ENCODE measurements around the gene ZFP1.
"Not testable (repeated sequence)": the region's sequence is repeated elsewhere in the genome, so short reads cannot be mapped to it uniquely, and the experiment has no call there.

Gene ZFP1

DNA sequence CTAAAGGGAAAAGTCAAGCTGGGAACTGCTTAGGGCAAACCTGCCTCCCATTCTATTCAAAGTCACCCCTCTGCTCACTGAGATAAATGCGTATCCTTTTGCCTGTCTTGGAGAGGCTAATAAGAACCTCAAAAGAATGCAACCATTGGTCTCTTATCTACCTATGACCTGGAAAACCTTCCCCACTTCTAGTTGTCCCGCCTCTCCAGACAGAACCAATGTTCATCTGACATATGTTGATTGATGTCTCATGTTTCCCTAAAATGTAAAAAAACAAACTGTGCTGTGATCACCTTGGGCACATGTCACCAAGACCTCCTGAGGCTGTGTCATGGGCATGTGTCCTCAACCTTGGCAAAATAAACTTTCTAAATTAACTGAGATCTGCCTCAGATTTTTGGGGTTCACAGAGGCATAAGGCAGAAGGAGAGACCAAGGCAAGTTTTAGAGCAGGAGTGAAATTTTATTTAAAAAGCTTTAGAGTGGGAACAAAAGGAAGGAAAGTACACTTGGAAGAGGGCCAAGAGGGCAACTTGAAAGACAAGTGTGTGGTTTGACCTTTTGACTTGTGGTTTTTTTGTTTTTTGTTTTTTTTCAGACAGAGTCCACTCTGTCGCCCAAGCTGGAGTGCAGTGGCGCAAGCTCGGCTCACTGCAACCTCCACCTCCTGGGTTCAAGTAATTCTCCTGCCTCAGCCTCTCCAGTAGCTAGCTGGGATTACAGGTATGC is 18.7 kb upstream of the ZFP1 start:
- H3K4me1 ChIP-seq (ENCODE audit: control insufficient read depth, insufficient read depth, low read length); H3K9ac ChIP-seq (ENCODE audit: low read length in 2 of 2); H3K27me3 ChIP-seq (ENCODE audit: control insufficient read depth in 1 of 2, insufficient read depth in 2 of 2, low read length in 2 of 2); H3K27ac ChIP-seq (ENCODE audit: low read length); H3K36me3 ChIP-seq (ENCODE audit: control insufficient read depth in 2 of 2, insufficient read depth in 2 of 2, low read length in 2 of 2); H3K9me3 ChIP-seq (ENCODE audit: control insufficient read depth in 2 of 2, low read length in 2 of 2); H3K4me3 ChIP-seq (ENCODE audit: low read length in 2 of 2): not testable (repeated sequence)

DNA sequence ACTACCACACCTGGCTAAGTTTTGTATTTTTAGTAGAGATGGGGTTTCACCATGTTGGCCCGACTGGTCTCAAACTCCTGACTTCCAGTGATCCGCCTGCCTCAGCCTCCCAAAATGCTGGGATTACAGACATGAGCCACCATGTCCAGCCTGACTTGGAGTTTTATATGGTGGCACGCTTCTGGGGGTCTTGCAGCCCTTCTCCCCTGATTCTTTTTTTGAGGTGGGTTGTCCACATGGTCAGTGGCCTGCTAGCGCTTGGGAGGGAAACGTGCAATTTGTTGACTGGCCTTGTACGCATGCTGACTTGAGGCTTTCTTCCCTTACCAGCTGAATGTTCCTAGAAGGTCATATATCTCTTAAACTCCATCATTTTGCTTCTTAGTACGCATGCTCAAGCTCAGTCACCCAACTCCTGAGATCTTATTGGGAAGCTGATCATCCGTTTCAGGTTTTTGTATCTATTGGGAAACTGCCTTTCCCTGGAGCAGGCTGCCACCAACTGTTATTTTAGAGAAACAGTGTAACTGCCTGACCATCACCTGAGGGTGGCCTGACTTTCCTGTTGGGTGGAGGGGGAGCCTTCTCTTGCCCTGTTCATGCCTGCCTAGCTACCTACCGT is 18.1 kb upstream of the ZFP1 start:
- Histone ChIP-seq H3K9me3 (ENCODE audit: control insufficient read depth in 2 of 2, low read length in 2 of 2) (no peaks in the 10 kb centered on the region), H3K4me3 (ENCODE audit: low read length in 2 of 2) (no peak overlapping the region), H3K27me3 (ENCODE audit: control insufficient read depth in 1 of 2, insufficient read depth in 2 of 2, low read length in 2 of 2) (no peaks in the 10 kb centered on the region), H3K9ac (ENCODE audit: low read length in 2 of 2) (no peak overlapping the region), H3K4me1 (ENCODE audit: control insufficient read depth, insufficient read depth, low read length) (no peaks in the 10 kb centered on the region), H3K27ac (ENCODE audit: low read length) (no peak overlapping the region), H3K36me3 (ENCODE audit: control insufficient read depth in 2 of 2, insufficient read depth in 2 of 2, low read length in 2 of 2) (no peaks in the 10 kb centered on the region)

DNA sequence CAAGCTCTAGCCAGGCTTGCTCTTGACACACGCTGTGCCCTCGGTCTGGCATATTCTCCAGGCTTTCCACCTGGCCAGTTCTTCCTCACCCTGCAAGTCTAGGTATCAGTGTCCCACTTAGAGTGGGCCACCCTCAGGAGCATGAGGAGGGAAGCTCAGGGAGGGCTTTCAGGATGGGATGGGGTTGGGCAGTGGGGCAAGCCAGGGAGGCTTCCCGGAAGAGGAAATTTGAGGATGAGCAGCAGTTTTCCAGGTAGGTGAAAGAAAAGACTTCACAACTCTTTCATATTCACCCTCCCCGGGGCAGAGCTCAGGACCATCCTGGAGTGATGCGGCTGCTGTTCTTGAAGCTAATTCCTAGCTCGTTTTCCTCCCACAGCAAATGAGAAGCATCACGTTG is 17.2 kb upstream of the ZFP1 start:
- Histone ChIP-seq H3K9me3 (ENCODE audit: control insufficient read depth in 2 of 2, low read length in 2 of 2) (no peaks in the 10 kb centered on the region), H3K27ac (ENCODE audit: low read length) (no peak overlapping the region), H3K4me1 (ENCODE audit: control insufficient read depth, insufficient read depth, low read length) (no peaks in the 10 kb centered on the region), H3K36me3 (ENCODE audit: control insufficient read depth in 2 of 2, insufficient read depth in 2 of 2, low read length in 2 of 2) (no peaks in the 10 kb centered on the region), H3K9ac (ENCODE audit: low read length in 2 of 2) (no peak overlapping the region), H3K27me3 (ENCODE audit: control insufficient read depth in 1 of 2, insufficient read depth in 2 of 2, low read length in 2 of 2) (no peaks in the 10 kb centered on the region), H3K4me3 (ENCODE audit: low read length in 2 of 2) (no peak overlapping the region)

DNA sequence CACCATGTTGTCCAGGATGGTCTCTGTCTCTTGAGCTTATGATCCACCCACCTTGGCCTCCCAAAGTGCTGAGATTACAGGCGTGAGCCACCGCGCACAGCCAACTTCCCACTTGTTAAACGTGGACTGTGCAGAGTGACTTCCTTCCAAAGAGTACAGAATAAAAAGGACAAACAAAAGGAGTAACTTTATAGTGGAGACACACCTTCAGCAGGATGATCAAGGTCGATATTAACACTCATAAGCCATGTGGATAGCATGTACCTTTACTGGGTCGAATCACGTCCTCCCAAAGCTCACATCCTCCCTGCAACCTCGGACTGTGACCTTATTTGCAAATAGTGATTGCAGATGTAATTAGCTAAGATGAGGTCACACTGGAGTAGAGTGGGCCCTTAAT is 10.1 kb upstream of the ZFP1 start:
- Histone ChIP-seq H3K9ac (ENCODE audit: low read length in 2 of 2) (no peak overlapping the region), H3K9me3 (ENCODE audit: control insufficient read depth in 2 of 2, low read length in 2 of 2) (no peaks in the 10 kb centered on the region), H3K36me3 (ENCODE audit: control insufficient read depth in 2 of 2, insufficient read depth in 2 of 2, low read length in 2 of 2) (no peaks in the 10 kb centered on the region), H3K27ac (ENCODE audit: low read length) (no peak overlapping the region), H3K4me1 (ENCODE audit: control insufficient read depth, insufficient read depth, low read length) (no peaks in the 10 kb centered on the region), H3K4me3 (ENCODE audit: low read length in 2 of 2) (no peak overlapping the region), H3K27me3 (ENCODE audit: control insufficient read depth in 1 of 2, insufficient read depth in 2 of 2, low read length in 2 of 2) (no peaks in the 10 kb centered on the region)

DNA sequence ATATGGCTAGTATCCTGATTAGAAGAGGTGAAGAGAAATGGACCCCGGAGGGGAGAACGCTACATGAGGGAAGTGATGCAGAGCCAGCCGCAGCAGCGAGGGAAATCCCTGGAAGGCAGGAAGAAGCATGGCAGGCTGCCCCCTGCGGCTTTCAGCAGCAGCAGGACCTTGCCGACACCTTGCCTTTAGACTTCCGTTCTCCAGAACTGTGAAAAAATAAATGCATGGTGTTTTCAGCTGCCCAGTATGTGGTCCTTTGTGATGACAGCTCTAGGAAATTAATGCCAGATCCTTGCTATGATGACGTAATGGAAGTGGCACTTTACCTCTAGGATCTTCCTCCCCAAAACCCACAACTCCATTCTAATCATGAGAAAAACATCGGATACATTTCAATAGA is 9.7 kb upstream of the ZFP1 start:
- Histone ChIP-seq H3K27ac (ENCODE audit: low read length) (no peak overlapping the region), H3K27me3 (ENCODE audit: control insufficient read depth in 1 of 2, insufficient read depth in 2 of 2, low read length in 2 of 2) (no peaks in the 10 kb centered on the region), H3K4me1 (ENCODE audit: control insufficient read depth, insufficient read depth, low read length) (no peaks in the 10 kb centered on the region), H3K4me3 (ENCODE audit: low read length in 2 of 2) (no peak overlapping the region), H3K36me3 (ENCODE audit: control insufficient read depth in 2 of 2, insufficient read depth in 2 of 2, low read length in 2 of 2) (no peaks in the 10 kb centered on the region), H3K9ac (ENCODE audit: low read length in 2 of 2) (no peak overlapping the region), H3K9me3 (ENCODE audit: control insufficient read depth in 2 of 2, low read length in 2 of 2) (no peaks in the 10 kb centered on the region)

DNA sequence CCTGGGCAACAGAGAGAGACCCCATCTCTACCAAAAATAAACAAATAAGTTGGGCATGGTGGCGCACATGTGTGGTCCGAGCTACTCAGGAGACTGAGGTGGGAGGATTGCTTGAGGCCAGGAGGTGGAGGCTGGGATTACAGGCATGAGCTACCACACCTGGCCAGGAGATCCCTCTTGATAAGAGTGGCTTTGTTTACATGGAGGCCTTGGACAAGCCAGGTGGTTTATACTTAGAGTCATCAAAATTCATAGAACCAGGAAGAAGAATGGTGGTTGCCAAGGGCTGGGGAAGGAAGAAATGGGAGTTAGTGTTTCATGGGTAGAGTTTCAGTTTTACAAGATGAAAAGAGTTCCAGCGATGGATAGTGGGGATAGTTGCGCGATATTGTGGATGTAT is 8.8 kb upstream of the ZFP1 start:
- H3K4me1 ChIP-seq (ENCODE audit: control insufficient read depth, insufficient read depth, low read length): no peaks in the 10 kb centered on the region
- H3K4me3 ChIP-seq (ENCODE audit: low read length in 2 of 2): no peak overlapping the region
- H3K9ac ChIP-seq (ENCODE audit: low read length in 2 of 2): no peak overlapping the region
- H3K27ac ChIP-seq (ENCODE audit: low read length): no peak overlapping the region
- no peaks in the 10 kb centered on the region for H3K9me3 ChIP-seq (ENCODE audit: control insufficient read depth in 2 of 2, low read length in 2 of 2)
- no peaks in the 10 kb centered on the region for H3K36me3 ChIP-seq (ENCODE audit: control insufficient read depth in 2 of 2, insufficient read depth in 2 of 2, low read length in 2 of 2)
- H3K27me3 ChIP-seq (ENCODE audit: control insufficient read depth in 1 of 2, insufficient read depth in 2 of 2, low read length in 2 of 2): no peaks in the 10 kb centered on the region

DNA sequence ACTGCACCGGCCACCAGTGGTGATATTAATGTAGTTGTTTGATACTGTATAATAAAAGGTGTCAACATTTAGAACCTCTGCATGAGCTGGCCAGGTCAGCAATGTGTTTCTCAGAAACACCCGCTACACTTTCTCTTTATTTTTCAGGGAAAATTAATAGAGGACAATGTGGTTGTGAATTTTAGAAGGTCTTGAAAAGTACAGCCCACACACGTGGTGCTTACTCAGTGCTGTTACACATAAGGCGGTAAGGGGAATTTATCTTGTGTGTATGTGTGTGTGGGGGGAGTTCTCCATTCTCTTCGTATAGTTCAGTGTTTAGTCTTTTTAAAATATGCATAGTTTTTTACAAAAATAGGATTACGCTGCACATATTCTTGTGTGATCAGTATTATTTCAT is 4.4 kb upstream of the ZFP1 start:
- Histone ChIP-seq H3K4me1 (ENCODE audit: control insufficient read depth, insufficient read depth, low read length) (peaks cover 1% of the 10 kb centered on the region), H3K9ac (ENCODE audit: low read length in 2 of 2) (no peak overlapping the region), H3K27ac (ENCODE audit: low read length) (no peak overlapping the region), H3K36me3 (ENCODE audit: control insufficient read depth in 2 of 2, insufficient read depth in 2 of 2, low read length in 2 of 2) (no peaks in the 10 kb centered on the region), H3K27me3 (ENCODE audit: control insufficient read depth in 1 of 2, insufficient read depth in 2 of 2, low read length in 2 of 2) (no peaks in the 10 kb centered on the region), H3K4me3 (ENCODE audit: low read length in 2 of 2) (no peak overlapping the region), H3K9me3 (ENCODE audit: control insufficient read depth in 2 of 2, low read length in 2 of 2) (peaks cover 0 to 7% of the 10 kb centered on the region in 2 donors)

DNA sequence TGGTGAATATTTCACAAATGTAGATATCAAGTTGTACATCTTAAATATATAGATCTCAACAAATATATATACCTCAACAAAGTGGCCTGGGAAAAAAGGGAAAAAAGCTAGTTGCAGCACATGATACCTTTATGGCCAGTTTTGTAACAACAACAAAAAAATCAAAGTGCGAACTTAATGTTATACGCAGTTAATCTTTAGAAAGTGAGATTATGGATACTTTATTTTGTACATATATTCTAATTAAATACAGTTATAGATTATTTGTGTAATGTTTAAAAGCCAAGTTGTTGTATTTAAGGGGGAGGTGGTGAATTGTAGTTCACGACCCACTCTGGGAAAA is 385 bp upstream of the ZFP1 start:
- Histone ChIP-seq H3K4me3 (ENCODE audit: low read length in 2 of 2) (peak overlapping the region; percentile 96), H3K4me1 (ENCODE audit: control insufficient read depth, insufficient read depth, low read length) (peaks cover 4% of the 10 kb centered on the region), H3K27me3 (ENCODE audit: control insufficient read depth in 1 of 2, insufficient read depth in 2 of 2, low read length in 2 of 2) (no peaks in the 10 kb centered on the region), H3K36me3 (ENCODE audit: control insufficient read depth in 2 of 2, insufficient read depth in 2 of 2, low read length in 2 of 2) (peaks cover under 1 to 2% of the 10 kb centered on the region in 2 donors), H3K27ac (ENCODE audit: low read length) (no peak overlapping the region), H3K9me3 (ENCODE audit: control insufficient read depth in 2 of 2, low read length in 2 of 2) (peaks cover 4 to 17% of the 10 kb centered on the region in 2 donors), H3K9ac (ENCODE audit: low read length in 2 of 2) (peak overlapping the region in 1 of 2 donors; percentile 92)

DNA sequence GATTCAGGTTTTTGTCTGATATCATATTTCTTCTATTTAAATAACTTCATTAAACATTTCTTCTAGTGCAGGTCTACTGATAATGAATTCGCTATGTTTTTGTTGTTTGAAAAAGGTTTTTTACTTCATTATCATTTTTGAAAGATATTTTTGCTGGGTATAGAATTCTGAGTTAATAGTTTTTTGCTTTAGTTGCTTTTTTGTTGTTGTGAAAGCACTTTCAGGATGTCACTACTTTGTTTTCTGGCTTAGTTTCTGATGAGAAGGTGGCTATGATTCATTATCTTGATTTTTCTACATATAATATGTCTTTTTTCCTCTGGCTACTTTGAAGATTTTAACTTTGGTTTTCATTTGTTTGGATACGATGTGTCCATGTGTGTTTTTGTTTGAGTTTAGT is 3.5 kb downstream of the ZFP1 start:
- Histone ChIP-seq H3K4me1 (ENCODE audit: control insufficient read depth, insufficient read depth, low read length) (peaks cover 4% of the 10 kb centered on the region), H3K9me3 (ENCODE audit: control insufficient read depth in 2 of 2, low read length in 2 of 2) (peaks cover 4 to 10% of the 10 kb centered on the region in 2 donors), H3K4me3 (ENCODE audit: low read length in 2 of 2) (no peak overlapping the region), H3K27me3 (ENCODE audit: control insufficient read depth in 1 of 2, insufficient read depth in 2 of 2, low read length in 2 of 2) (no peaks in the 10 kb centered on the region), H3K27ac (ENCODE audit: low read length) (no peak overlapping the region), H3K36me3 (ENCODE audit: control insufficient read depth in 2 of 2, insufficient read depth in 2 of 2, low read length in 2 of 2) (peaks cover 2 to 5% of the 10 kb centered on the region in 2 donors), H3K9ac (ENCODE audit: low read length in 2 of 2) (no peak overlapping the region)

DNA sequence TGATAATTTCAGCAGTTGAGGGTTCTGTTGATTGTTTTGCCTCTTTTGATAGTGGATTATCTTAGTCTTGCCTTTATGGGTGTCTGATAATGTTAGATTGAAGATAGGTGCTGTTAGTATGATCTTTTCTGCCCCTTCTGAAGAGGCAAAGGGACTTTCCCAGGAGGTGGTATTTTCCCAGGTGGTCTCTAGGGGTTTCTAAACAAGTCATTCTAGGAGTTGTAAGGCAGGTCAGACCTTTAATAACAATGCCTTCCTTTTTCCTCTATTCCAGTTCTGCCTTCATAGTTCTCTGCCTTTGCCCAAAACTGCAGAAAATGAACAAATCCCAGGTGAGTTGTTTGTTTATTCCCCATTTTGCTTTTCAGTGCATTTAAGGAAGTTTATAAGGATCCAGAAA is 4.3 kb downstream of the ZFP1 start:
- H3K27ac ChIP-seq (ENCODE audit: low read length): no peak overlapping the region

DNA sequence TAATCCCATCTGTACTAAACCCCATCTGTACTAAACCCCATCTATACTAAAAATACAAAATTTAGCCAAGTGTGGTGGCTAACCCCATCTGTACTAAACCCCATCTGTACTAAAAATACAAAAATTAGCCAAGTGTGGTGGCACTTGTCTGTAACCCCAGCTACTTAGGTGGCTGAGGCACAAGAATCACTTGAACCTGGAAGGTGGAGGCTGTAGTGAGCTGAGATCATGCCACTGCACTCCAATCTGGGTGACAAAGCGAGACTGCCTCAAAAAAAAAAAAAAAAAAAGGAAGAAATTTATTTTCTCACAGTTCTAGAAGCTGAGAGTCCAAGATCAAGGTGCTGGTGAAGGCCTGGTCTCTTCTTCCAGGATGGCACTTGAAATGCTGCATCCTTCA is 12.1 kb downstream of the ZFP1 start:
- Histone ChIP-seq H3K27me3 (ENCODE audit: control insufficient read depth in 1 of 2, insufficient read depth in 2 of 2, low read length in 2 of 2) (no peaks in the 10 kb centered on the region), H3K9ac (ENCODE audit: low read length in 2 of 2) (no peak overlapping the region), H3K4me3 (ENCODE audit: low read length in 2 of 2) (no peak overlapping the region), H3K9me3 (ENCODE audit: control insufficient read depth in 2 of 2, low read length in 2 of 2) (no peaks in the 10 kb centered on the region), H3K4me1 (ENCODE audit: control insufficient read depth, insufficient read depth, low read length) (no peaks in the 10 kb centered on the region), H3K36me3 (ENCODE audit: control insufficient read depth in 2 of 2, insufficient read depth in 2 of 2, low read length in 2 of 2) (peaks cover 0 to 2% of the 10 kb centered on the region in 2 donors), H3K27ac (ENCODE audit: low read length) (no peak overlapping the region)

More for the DNA sequence above, 4.3 kb downstream of the ZFP1 start:
- Histone ChIP-seq H3K9ac (ENCODE audit: low read length in 2 of 2) (no peak overlapping the region), H3K4me1 (ENCODE audit: control insufficient read depth, insufficient read depth, low read length) (peaks cover 4% of the 10 kb centered on the region), H3K36me3 (ENCODE audit: control insufficient read depth in 2 of 2, insufficient read depth in 2 of 2, low read length in 2 of 2) (peaks cover 2 to 5% of the 10 kb centered on the region in 2 donors), H3K9me3 (ENCODE audit: control insufficient read depth in 2 of 2, low read length in 2 of 2) (peaks cover 4 to 10% of the 10 kb centered on the region in 2 donors), H3K27me3 (ENCODE audit: control insufficient read depth in 1 of 2, insufficient read depth in 2 of 2, low read length in 2 of 2) (no peaks in the 10 kb centered on the region), H3K4me3 (ENCODE audit: low read length in 2 of 2) (no peak overlapping the region)

Measured in stomach smooth muscle (tissue), 2 donors.